ENCODE data around the gene XRCC3.

GRCh38 chr14:103713304-103714062 is 1.8 kb downstream of the XRCC3 start:
- TF ChIP-seq CTCF (IDR thresholded peaks at IDR 0.05) = no peak
- TF ChIP-seq POLR2A (IDR thresholded peaks at IDR 0.05) = no peak

All from testis (tissue), 2 donors.